Thyroid gland (tissue), 4 donors: ENCODE data around the gene SAMD13. TPM values are rescaled to one million over a fixed set of nuclear protein-coding genes. Genes with fewer than 3 reads are reported as not detected.

Experiments used
- DNase-seq, 2 donors: peaks; one replicate each; pipeline ENCODE4 v3.0.0-alpha.2; 2019
- H3K27ac ChIP-seq, 3 donors: fragments of 200-600 bp; sonication (generic); 1 replicate in 2 of 3; 2 replicates in 1 of 3; pipeline ENCODE4 v1.5.1; 2016 to 2019; ENCODE audit warnings: mild to moderate bottlenecking in 1 of 3, moderate library complexity in 1 of 3
- H3K27me3 ChIP-seq: fragments of 200-600 bp; sonication (generic); one replicate; pipeline ENCODE4 v1.5.1; 2019
- H3K36me3 ChIP-seq, 2 donors: fragments of 200-600 bp; sonication (generic); one replicate each; pipeline ENCODE4 v1.5.1; 2016 to 2019
- H3K4me1 ChIP-seq, 2 donors: fragments of 200-600 bp; sonication (generic); one replicate each; pipeline ENCODE4 v1.5.1; 2017 to 2019
- H3K4me3 ChIP-seq, 3 donors: fragments of 200-600 bp; sonication (generic); replicated peaks in 1 of 3; 1 replicate in 2 of 3; 2 replicates in 1 of 3; pipeline ENCODE4 v1.5.1; 2016; ENCODE audit warnings: mild to moderate bottlenecking in 1 of 3
- H3K9me3 ChIP-seq: fragments of 200-600 bp; sonication (generic); one replicate; pipeline ENCODE4 v1.5.1; 2017
- CTCF ChIP-seq, 6 experiments: fragments of 200-600 bp in 3 of 6; fragments of 450-650 bp in 3 of 6; sonication (generic) in 3 of 6; IDR thresholded peaks; one replicate each; pipeline ENCODE4 v1.5.1; 2016 to 2019; ENCODE audit warnings: antibody characterized with exemption in 6 of 6, mild to moderate bottlenecking in 2 of 6, inconsistent platforms in 1 of 6, moderate library complexity in 1 of 6
- POLR2A ChIP-seq, 2 donors: fragments of 450-650 bp; IDR thresholded peaks; one replicate each; pipeline ENCODE4 v1.6.1; 2017; ENCODE audit warnings: antibody characterized with exemption in 2 of 2, mild to moderate bottlenecking in 2 of 2, moderate library complexity in 1 of 2
- WGBS, 2 donors: methylation state at CpG; one replicate each; pipeline ENCODE4 v1.1.5; 2017; 5-methylcytosine and 5-hydroxymethylcytosine counted together
- intact Hi-C: fragments of 100-400 bp; cut with DNase I; formaldehyde crosslinking; loops from one replicate; pipeline ENCODE4 v1.15.1; 2023
- total RNA-seq, 4 donors: library from RNA; depleted of rRNA; stranded (reverse); fragments of >200 nt; gene quantifications; one replicate each; pipeline ENCODE4 v1.2.3, GENCODE V29; 2016

SAMD13 gene
- total RNA-seq, 4 donors from 2014 or later = 5.6 to 9.5 (median 5.9) TPM

GRCh38 chr1:84377480-84378095 lies 76.1 kb downstream of the SAMD13 start:
- intact Hi-C loops = no loop called here
- 28 to 31% methylated on average over 3 of the region's 3 CpGs for WGBS, 2 donors
- DNase-seq = peak; percentile 45 to 46
- peak overlapping the region in 1 of 3 donors; percentile 57 for H3K27ac ChIP-seq
- no peaks in the 10 kb centered on the region for H3K36me3 ChIP-seq
- H3K27me3 ChIP-seq = no peaks in the 10 kb centered on the region
- H3K9me3 ChIP-seq = no peaks in the 10 kb centered on the region
- peaks cover 23 to 25% of the 10 kb centered on the region in 2 donors for H3K4me1 ChIP-seq
- TF ChIP-seq CTCF (IDR thresholded peaks at IDR 0.05) (no peak), POLR2A (IDR thresholded peaks at IDR 0.05) (no peak)
- H3K4me3 ChIP-seq = no peak overlapping the region

DNA sequence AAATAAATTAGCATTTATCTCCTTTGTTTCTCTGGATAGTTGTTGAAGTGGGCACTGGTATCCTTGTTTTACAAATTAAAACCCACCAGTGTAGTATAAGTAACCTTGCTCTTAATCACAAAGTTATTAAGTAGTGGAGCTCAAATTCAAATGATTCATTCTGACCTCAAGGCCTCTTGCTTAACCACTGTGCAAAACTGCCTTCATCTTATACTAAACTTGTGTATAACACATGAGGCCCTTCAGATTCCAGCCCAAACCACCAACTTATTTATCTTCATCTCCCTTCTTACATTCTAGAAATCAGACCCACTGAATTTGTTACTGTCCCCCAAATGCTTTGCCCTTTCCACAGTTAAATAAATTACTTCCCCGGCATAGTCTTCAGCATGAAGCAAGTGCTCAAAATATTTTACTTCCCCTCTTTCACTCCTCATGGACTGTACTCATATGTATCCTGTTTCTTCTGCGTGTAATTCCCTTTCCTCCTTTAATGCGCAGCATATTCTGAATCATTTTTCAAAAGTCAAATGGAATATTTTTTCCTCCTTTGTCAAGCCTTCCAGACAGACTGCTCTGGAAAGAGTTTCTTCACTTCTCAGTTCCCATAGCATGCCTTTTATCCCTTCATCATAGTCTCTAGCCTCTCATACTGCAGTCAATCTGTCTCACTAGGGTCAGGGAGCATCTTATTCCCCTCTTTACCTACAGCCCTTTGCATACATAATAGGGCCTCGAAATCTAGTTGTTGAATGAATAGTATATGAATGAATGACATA lies 77.8 kb downstream of the SAMD13 start:
- intact Hi-C loops = no loop called here
- no peak for TF ChIP-seq POLR2A (IDR thresholded peaks at IDR 0.05)
- no peak for TF ChIP-seq CTCF (IDR thresholded peaks at IDR 0.05)
- no peak overlapping the region for H3K27ac ChIP-seq
- H3K36me3 ChIP-seq = no peaks in the 10 kb centered on the region
- no peaks in the 10 kb centered on the region for H3K9me3 ChIP-seq
- H3K27me3 ChIP-seq = no peaks in the 10 kb centered on the region
- 86 to 90% methylated on average over 4 of the region's 4 CpGs for WGBS, 2 donors
- no peak overlapping the region for H3K4me3 ChIP-seq
- DNase-seq = no peak
- peaks cover 23 to 25% of the 10 kb centered on the region in 2 donors for H3K4me1 ChIP-seq

GRCh38 chr1:84379917-84380180 lies 78.3 kb downstream of the SAMD13 start:
- Histone ChIP-seq H3K36me3 (no peaks in the 10 kb centered on the region), H3K27me3 (no peaks in the 10 kb centered on the region), H3K4me3 (no peak overlapping the region), H3K27ac (no peak overlapping the region), H3K9me3 (no peaks in the 10 kb centered on the region), H3K4me1 (peaks cover 19 to 20% of the 10 kb centered on the region in 2 donors)
- WGBS, 2 donors = 78 to 80% methylated on average over 1 of the region's 1 CpG
- no peak for DNase-seq
- TF ChIP-seq POLR2A (IDR thresholded peaks at IDR 0.05) (no peak), CTCF (IDR thresholded peaks at IDR 0.05) (no peak)
- intact Hi-C loops = no loop called here

DNA sequence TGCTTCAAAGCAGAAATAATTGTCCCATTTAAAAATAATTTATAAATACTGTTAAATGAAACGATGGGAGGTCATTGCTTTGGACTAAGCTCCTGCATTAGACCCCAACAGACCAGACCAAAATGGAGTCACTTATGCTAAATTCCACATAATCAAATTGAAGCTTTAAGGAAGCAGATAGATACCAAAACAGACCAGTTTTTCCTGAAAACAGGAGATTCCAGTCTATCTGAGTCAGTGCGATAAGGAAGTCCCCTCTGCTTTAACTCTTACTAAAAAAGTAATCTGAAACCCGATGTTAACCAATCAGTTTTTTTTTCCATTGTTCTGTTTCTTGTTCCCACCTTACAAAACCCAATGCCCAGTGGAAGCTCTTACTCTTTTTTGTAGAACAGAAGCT lies 80.6 kb downstream of the SAMD13 start:
- Histone ChIP-seq H3K27ac (no peak overlapping the region), H3K27me3 (no peaks in the 10 kb centered on the region), H3K4me3 (no peak overlapping the region), H3K36me3 (no peaks in the 10 kb centered on the region), H3K4me1 (peaks cover 7 to 9% of the 10 kb centered on the region in 2 donors), H3K9me3 (no peaks in the 10 kb centered on the region)
- intact Hi-C loops = no loop called here
- 80 to 89% methylated on average over 3 of the region's 3 CpGs for WGBS, 2 donors
- TF ChIP-seq POLR2A (IDR thresholded peaks at IDR 0.05) (no peak), CTCF (IDR thresholded peaks at IDR 0.05) (no peak)
- DNase-seq = no peak

DNA sequence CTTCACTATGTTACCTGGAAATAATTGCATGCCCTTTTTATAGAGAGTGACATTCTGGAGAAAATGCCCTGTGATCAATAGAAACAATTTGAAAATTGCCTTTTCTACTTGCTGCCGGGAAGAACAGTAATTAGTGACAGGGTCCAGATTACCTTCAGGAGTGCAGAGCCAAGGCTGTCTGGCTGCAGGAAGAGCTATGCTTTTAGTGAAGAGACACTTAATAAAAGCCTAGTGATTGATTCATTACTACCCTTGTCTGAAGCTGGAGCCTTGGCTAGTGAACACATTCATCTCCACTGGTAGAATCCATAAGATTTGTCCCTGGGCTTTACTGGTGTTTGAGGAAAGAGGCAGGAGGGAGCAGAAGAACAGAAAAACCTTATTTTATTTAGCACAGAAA lies 83.8 kb downstream of the SAMD13 start:
- no peak for DNase-seq
- Histone ChIP-seq H3K36me3 (no peaks in the 10 kb centered on the region), H3K27me3 (no peaks in the 10 kb centered on the region), H3K4me1 (no peaks in the 10 kb centered on the region), H3K9me3 (no peaks in the 10 kb centered on the region), H3K27ac (no peak overlapping the region), H3K4me3 (no peak overlapping the region)
- TF ChIP-seq CTCF (IDR thresholded peaks at IDR 0.05) (no peak), POLR2A (IDR thresholded peaks at IDR 0.05) (no peak)
- intact Hi-C loops = no loop called here
- WGBS, 2 donors = 82 to 88% methylated on average over 1 of the region's 1 CpG
